Loucy (cell line): Measurements from ENCODE around the gene STOML3.

ENCODE experiments used
- H2AFZ ChIP-seq: fragments of 200-600 bp; sonication (generic); 2 replicates; pipeline ENCODE4 v1.6.0; 2016; ENCODE audit warnings: antibody characterized with exemption, mild to moderate bottlenecking, low read length, moderate library complexity
- H3F3A ChIP-seq: fragments of 200-600 bp; 2 replicates; pipeline ENCODE4 v1.6.0; 2016; ENCODE audit warnings: antibody characterized with exemption, low read depth, mild to moderate bottlenecking
- H3K27me3 ChIP-seq: fragments of 200-600 bp; sonication (generic); 2 replicates; pipeline ENCODE4 v1.6.1; 2014; ENCODE audit warnings: low read length, mild to moderate bottlenecking; ENCODE audit not compliant: insufficient read depth, poor library complexity, severe bottlenecking
- H3K36me3 ChIP-seq: fragments of 200-600 bp; sonication (generic); 2 replicates; pipeline ENCODE4 v1.6.1; 2016; ENCODE audit warnings: low read length; ENCODE audit not compliant: insufficient read depth
- H3K4me1 ChIP-seq: fragments of 200-600 bp; sonication (generic); 2 replicates; pipeline ENCODE4 v1.5.1; 2014; ENCODE audit warnings: low read length, mild to moderate bottlenecking; ENCODE audit not compliant: insufficient read depth, poor library complexity, severe bottlenecking
- H3K4me2 ChIP-seq: fragments of 200-600 bp; sonication (generic); 2 replicates; pipeline ENCODE4 v1.6.0; 2014; ENCODE audit warnings: antibody characterized with exemption, low read length, low read depth, mild to moderate bottlenecking; ENCODE audit not compliant: poor library complexity, severe bottlenecking
- H3K4me3 ChIP-seq: fragments of 200-600 bp; sonication (generic); 2 replicates; pipeline ENCODE4 v1.5.1; 2014; ENCODE audit warnings: low read length, mild to moderate bottlenecking, mixed read lengths; ENCODE audit not compliant: poor library complexity, severe bottlenecking
- H3K79me2 ChIP-seq: fragments of 200-600 bp; sonication (generic); 2 replicates; pipeline ENCODE4 v1.6.1; 2014; ENCODE audit warnings: low read length; ENCODE audit not compliant: insufficient read depth
- H3K9ac ChIP-seq: fragments of 200-600 bp; sonication (generic); 2 replicates; pipeline ENCODE4 v1.6.0; 2014; ENCODE audit warnings: mild to moderate bottlenecking, low read depth, low read length, moderate library complexity; ENCODE audit not compliant: poor library complexity, severe bottlenecking
- H3K9me2 ChIP-seq: fragments of 200-600 bp; sonication (generic); replicated peaks from 2 replicates; pipeline ENCODE4 v1.6.1; 2016; ENCODE audit warnings: low read depth, low read length, mixed read lengths
- H3K9me3 ChIP-seq: fragments of 200-600 bp; sonication (generic); 2 replicates; pipeline ENCODE4 v1.6.1; 2014; ENCODE audit warnings: mild to moderate bottlenecking, antibody characterized with exemption, low read length, low read depth; ENCODE audit not compliant: insufficient read depth
- H4K20me1 ChIP-seq: fragments of 200-600 bp; sonication (generic); 2 replicates; pipeline ENCODE4 v1.6.0; 2014; ENCODE audit warnings: antibody characterized with exemption, low read length, mild to moderate bottlenecking; ENCODE audit not compliant: insufficient read depth, poor library complexity, severe bottlenecking
- CTCF ChIP-seq: fragments of 200-600 bp; sonication (generic); conservative IDR thresholded peaks from 2 replicates; pipeline ENCODE4 v1.5.1; 2014; ENCODE audit warnings: mild to moderate bottlenecking, antibody characterized with exemption, low read length
- EZH2phosphoT487 ChIP-seq: fragments of 200-600 bp; IDR thresholded peaks from 2 replicates; pipeline ENCODE4 v1.6.1; 2018; ENCODE audit warnings: antibody characterized with exemption, mild to moderate bottlenecking, moderate library complexity, borderline replicate concordance

STOML3 gene

DNA sequence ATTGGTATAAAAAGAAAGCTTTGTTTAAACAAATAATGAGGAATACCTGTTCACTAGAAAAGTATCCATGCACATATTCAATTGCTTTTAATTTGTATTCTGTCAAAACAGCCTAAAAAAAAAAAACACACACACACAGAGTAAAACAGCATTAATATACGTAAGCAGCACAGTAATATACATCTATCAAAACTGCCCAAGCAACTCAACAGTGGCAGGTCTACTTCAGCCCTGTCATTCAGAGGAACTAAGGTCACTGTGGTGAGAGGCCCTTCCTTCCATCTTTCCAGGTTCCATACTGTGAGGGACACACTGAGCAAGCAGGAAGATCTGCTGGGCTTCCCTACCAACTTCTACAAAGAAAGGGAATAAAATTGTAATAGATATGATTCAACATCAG is 43.5 kb upstream of the STOML3 start:
- no peaks in the 10 kb centered on the region for H3K36me3 ChIP-seq
- no peaks in the 10 kb centered on the region for H3F3A ChIP-seq
- peaks cover 80% of the 10 kb centered on the region for H4K20me1 ChIP-seq
- H3K79me2 ChIP-seq, result peaks cover 88% of the 10 kb centered on the region
- peak overlapping the region; percentile 96 for H3K4me3 ChIP-seq
- no peak overlapping the region for H2AFZ ChIP-seq
- peak overlapping the region; percentile 97 for H3K4me2 ChIP-seq
- TF ChIP-seq CTCF (no peak), EZH2phosphoT487 (no peak)
- no peaks in the 10 kb centered on the region for H3K27me3 ChIP-seq
- H3K9ac ChIP-seq, result peak overlapping the region; percentile 91
- H3K4me1 ChIP-seq, result peaks cover 53% of the 10 kb centered on the region
- no peaks in the 10 kb centered on the region for H3K9me2 ChIP-seq
- no peaks in the 10 kb centered on the region for H3K9me3 ChIP-seq

- H3K9ac ChIP-seq, result no peak overlapping the region
- no peaks in the 10 kb centered on the region for H3K9me3 ChIP-seq
- peak overlapping the region; percentile 97 for H3K4me2 ChIP-seq
- H3K27me3 ChIP-seq, result no peaks in the 10 kb centered on the region
- H3K4me3 ChIP-seq, result peak overlapping the region; percentile 46
- H3K36me3 ChIP-seq, result peaks cover 16% of the 10 kb centered on the region; the same call in 1 of the 2 replicates
- H3F3A ChIP-seq, result no peaks in the 10 kb centered on the region
- H3K9me2 ChIP-seq, result no peaks in the 10 kb centered on the region
- TF ChIP-seq EZH2phosphoT487 (no peak), CTCF (no peak)
- peaks cover 77% of the 10 kb centered on the region for H3K79me2 ChIP-seq
- H2AFZ ChIP-seq, result no peak overlapping the region
- peaks cover 73% of the 10 kb centered on the region for H4K20me1 ChIP-seq
- H3K4me1 ChIP-seq, result peaks cover 50% of the 10 kb centered on the region
Measured at GRCh38 chr13:39032150-39032549, 41.5 kb upstream of the STOML3 start.

GRCh38 chr13:39025433-39025839 is 34.8 kb upstream of the STOML3 start:
- no peaks in the 10 kb centered on the region for H3K27me3 ChIP-seq
- no peak for TF ChIP-seq EZH2phosphoT487
- TF ChIP-seq CTCF, result no peak
- peaks cover 15% of the 10 kb centered on the region for H3K79me2 ChIP-seq
- no peaks in the 10 kb centered on the region for H3F3A ChIP-seq
- H3K9me3 ChIP-seq, result no peaks in the 10 kb centered on the region
- no peak overlapping the region for H3K4me3 ChIP-seq
- no peak overlapping the region for H3K4me2 ChIP-seq
- H3K36me3 ChIP-seq, result peaks cover 83% of the 10 kb centered on the region
- no peak overlapping the region for H3K9ac ChIP-seq
- H3K4me1 ChIP-seq, result peaks cover 3% of the 10 kb centered on the region
- no peak overlapping the region for H2AFZ ChIP-seq
- H3K9me2 ChIP-seq, result no peaks in the 10 kb centered on the region
- H4K20me1 ChIP-seq, result peaks cover 13% of the 10 kb centered on the region
